ENCODE data around the gene TNFRSF21.

Gene TNFRSF21

DNA sequence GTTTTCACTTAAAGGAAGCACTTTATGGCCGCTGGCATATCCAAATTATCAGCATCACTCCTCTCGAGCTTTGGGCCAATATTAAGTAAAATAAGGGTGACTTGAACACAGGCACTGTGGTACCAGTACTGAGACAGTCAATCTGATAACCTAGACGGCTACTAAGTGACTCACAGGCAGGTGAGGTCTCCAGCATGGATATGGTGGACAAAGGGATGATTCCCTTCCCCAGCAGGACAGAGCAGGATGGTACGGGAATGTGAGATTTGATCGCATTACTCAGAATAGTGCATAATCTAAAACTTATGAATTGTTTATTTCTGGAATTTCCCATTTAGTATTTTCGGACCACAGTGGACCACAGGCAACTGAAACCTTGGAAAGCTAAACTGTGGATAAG lies 55.7 kb downstream of the TNFRSF21 start:
- no peak for DNase-seq (ENCODE audit: low read depth in 1 of 2, low spot score in 1 of 2)

DNA sequence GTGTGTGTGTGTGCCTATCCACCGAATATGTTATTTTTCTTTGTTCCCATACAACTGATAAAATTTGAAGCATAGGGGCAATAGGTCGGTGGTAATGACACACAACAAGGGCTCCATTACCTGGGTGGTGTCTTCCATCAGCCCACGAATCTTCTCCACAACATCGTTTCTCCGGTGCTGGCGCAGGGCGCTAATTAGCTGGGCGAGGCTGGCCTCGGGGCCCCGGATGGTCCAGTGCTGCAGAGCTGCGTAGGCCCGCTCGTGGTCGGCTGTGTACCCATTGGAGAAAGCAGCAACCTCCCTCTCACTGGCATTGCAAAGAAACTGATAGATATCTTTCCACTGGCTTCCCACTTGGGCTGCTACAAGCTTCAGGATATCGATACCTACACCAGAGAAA lies 56.6 kb downstream of the TNFRSF21 start:
- no peak for DNase-seq (ENCODE audit: low read depth in 1 of 2, low spot score in 1 of 2)

DNA sequence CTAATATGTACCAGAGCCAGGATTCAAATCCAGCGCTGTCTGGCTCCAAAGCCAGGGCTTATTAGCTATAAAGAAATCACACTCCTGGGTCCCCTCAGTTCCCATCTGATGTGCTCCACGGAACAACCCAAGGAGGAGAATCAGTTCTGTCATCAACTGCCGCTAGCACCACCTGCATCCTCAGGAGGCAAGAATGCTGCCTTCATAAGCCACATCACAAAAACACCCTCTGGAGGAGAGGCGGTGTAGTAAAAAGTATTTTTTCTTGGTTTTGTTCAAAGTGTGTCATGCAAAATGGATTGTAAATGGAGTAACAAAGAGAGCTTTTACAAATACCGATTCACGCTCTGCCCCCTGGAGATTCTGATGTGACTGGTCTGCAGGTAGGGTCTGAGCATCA lies 57.1 kb downstream of the TNFRSF21 start:
- DNase-seq (ENCODE audit: low read depth in 1 of 2, low spot score in 1 of 2), result no peak

DNA sequence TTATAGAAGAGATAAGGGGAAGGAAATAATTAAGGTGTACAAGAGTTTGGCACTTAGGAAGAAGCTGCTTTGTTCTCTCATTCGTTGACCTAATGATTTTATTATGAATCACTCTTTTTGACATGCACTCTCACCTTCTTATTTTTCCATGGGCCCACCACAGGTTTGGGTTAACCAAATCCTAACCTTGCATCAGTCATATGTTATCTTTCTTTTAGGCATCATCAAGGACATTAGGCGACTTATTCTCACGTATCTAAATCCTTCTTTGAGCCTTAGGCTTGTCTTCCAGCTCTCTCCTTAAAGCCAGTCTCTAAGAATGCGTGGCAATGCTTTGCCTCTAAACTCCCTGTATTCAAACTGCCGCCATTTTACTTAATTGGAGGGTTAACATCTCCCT lies 58.3 kb downstream of the TNFRSF21 start:
- DNase-seq (ENCODE audit: low read depth in 1 of 2, low spot score in 1 of 2), result no peak

DNA sequence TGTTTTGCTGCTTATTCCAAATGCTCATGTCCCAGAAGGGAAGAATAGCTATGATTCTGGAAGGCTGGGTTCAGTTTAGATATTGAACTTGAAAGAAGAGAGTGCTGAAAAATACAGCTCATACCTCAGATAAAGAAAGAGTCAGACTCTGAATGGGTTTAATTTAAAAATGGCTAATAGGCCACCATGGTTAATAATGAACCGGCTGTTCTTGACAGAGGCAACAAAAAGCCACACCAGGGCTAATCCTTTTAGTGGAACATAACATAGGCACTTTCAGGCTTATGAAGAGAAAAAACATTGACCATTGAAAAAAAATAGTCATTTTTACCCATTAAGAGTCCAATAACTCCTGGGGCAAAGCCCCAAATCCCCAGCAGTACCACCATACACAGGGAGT lies 59.4 kb downstream of the TNFRSF21 start:
- no peak for DNase-seq (ENCODE audit: low read depth in 1 of 2, low spot score in 1 of 2)

DNA sequence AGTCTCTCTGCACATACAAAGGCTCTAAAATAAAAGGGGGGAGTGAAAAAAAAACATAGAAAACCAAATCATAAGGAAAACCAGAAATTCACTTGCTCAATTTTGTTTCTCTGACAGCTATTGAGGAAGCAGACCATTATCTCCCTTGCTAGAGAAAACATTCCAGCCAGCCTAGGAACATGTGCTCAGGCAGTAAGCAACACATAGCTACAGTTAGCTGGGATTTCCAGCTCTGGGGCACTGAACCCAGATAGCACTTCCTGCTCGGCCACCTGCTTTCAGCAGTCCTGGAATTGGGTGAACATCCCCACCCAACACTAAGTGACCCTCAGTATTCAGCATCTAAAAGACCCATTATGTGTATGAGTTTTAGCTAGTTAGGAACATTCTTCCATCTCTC lies 61.3 kb downstream of the TNFRSF21 start:
- DNase-seq (ENCODE audit: low read depth in 1 of 2, low spot score in 1 of 2), result no peak

DNA sequence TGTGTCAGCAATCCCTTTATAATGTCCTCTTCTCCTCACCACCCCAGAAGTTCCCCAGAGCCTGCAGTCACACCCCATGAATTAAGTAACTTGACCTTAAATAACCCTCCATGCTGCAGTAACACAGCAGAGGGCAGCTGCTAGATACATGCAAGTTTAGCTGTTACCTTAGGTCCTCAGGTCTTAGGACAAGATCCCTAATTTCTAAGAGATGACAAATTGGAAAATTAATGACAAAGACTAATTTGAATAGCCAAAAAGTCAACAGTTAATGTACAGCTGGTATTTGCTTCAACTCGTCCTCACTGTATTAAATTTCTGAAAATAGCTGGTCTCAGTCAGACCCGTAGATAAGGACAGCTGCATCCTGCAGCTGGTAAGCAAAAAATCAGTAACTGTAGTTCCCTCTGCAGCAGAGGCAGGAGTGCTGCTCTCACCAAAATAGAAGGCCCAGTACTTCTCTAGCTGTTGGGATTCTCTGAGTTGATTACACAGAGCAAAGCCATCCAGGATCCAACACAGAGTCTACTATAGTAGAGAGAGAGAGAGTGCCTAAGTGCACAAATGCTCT lies 62.4 kb downstream of the TNFRSF21 start:
- DNase-seq (ENCODE audit: low read depth in 1 of 2, low spot score in 1 of 2), result no peak

DNA sequence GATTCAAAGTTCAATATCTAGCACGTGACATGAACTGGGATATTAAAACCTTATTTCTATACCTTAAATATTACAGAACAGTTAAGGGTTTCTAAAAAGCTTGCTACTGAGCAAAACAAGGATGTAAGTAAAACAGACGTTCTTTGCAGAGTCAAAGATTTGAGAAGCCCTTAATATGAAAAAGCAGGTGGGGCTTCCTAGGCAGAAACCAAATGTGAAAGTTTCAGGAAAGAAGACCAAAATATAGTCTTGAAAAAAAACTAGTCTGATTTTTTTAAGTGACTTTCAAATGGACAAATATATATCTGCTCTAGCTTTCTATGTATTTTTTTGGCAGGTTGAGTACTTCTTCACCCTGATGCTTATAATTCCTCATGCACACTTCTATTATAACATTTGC lies 63.2 kb downstream of the TNFRSF21 start:
- DNase-seq (ENCODE audit: low read depth in 1 of 2, low spot score in 1 of 2), result no peak

DNA sequence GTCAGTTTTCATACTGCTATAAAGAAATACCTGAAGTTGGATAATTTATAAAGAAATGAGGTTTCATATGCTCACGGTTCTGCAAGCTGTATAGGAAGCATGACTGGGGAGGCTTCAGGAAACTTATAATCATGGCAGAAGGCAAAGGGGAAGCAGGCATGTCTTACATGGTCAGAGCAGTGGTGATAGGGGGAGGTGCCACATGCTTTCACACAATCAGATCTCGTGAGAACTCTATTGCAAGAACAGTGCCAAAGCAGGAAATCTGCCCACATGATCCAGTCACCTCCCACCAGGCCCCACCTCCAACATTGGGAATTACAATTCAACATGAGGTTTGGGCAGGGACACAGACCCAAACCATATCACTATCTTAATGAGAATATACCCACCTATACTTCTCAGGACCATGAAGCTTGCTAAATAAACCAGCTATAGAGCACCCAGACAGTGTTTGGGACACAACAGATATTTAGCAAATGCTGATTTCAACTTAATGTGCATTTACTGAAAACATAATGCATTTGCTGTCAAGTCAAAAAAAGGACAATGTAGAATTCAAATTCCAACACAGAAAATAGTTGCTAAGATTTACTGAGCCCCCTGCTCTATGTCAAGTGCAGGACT lies 63.8 kb downstream of the TNFRSF21 start:
- DNase-seq (ENCODE audit: low read depth in 1 of 2, low spot score in 1 of 2), result no peak

DNA sequence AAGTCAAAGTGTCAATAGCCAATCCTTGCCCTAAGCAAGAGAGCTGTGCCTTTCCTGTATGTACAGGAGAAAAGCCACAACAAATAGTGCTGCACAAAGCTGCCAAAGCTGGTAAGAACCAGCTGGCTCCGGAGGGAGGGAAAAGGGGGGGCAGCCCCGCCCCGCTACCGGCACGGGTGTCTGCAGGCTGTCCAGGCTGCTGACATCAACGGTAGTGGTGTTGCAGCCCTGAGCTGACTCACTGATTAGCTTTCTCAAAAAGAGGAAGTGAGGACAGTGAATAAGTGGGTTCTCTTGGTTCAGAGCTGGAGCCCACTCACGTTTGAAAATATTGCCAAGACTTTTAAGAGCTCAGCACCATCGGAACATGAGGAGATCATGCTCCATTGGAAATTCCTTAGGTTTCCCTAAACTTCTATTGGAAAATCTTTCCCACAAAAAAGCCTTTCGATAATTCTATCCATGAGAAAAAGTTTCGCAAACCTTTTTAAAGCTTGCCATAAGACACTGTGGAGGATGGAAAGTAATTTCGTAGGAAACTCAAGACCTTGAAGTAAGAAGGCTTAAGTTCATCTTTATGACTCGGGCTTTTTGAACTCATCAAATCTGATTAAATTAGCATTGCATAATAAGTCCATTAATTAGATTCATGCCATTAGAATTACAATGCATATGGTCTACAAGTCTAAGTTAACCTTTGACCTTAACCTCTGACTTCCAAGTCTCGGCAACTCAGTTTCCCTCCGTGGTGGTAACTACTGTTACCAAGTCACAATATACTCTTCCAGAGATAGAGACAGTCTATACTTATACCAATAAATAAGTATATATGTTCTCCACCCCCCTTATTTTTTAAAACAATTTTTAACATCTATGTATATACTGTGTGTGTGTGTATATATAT lies 67.0 kb downstream of the TNFRSF21 start:
- peak; percentile 4 to 18 for DNase-seq (ENCODE audit: low read depth in 1 of 2, low spot score in 1 of 2)

DNA sequence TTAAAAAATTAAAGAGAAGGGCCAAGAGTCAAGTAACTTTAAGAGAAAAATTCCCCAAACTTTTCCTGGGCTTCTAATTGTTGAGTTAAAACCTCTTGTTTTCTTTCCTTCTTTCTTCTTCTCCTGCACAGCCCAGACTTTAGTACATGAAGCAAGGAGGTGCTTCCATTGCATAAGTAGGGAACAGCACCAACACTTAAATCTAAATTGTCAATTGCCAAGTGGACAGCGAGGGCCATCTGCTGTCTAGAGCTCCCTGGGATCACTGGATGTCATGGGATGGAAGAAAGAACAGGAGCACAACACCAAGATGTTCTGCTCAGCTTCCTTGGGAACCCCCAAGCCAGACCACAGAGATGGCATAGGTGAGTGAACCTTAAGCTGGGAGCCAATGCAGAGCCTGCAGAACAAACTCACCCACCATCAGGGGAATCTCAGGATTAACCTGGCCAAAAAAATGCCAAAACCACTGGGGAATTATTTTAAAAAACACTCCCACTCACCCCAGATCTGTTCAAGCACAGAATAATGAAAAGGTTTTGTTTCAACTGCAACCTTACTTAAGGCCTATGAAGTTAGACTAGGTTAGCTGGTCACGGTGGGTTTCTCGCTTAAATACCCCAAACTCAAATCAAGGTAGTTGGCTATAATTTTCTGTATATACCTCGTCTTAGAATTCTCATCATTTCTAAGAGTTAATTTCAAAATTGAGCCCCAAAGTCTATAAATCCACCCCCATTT lies 67.8 kb downstream of the TNFRSF21 start:
- DNase-seq (ENCODE audit: low read depth in 1 of 2, low spot score in 1 of 2), result no peak

DNA sequence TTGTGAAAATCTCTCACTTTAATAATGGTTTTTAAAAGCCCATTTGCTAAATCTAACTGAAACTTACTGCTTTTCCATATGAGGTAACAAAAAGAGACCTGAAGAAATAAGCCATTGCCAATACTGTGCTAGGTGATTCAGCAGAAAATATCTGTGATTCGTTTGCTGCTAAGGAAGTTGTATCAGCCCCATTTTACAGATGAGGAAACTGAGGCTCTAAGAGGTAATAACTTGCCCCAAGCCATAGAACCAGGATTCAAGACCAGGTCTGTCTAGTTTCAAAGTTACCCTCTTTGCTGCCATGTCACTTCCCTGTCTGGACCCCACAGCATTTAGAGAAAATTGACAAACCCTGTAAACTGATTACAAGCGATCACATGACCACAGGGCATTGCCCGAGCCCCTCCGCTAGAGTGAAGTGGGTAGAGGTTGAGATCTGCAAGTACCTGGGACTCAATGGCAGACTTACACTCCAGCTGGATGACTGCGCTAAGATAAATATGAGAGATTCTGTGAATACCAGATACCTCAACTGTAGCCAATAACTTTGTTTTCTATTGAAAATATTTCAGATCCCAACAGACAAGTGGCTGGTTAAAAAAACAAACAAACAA lies 69.3 kb downstream of the TNFRSF21 start:
- no peak for DNase-seq (ENCODE audit: low read depth in 1 of 2, low spot score in 1 of 2)

DNA sequence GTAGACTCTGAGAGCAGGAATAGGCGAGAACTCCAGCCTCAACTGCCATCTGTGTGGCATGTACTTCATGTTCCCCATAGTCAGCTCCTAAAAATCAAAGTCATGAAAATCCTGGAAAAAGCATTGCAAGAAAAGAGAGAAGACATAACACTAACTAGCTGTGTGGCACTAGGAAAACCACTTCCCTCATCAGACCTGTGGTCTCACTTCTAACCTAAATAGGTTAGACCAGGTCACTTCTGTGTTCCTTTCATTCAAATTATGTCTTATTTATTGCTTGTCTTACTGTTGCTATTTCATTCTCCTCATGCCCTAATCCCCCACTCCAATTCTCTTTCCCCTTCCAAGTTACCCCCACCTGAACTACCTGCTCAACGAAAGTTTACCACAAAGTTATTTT lies 70.2 kb downstream of the TNFRSF21 start:
- DNase-seq (ENCODE audit: low read depth in 1 of 2, low spot score in 1 of 2), result no peak

DNA sequence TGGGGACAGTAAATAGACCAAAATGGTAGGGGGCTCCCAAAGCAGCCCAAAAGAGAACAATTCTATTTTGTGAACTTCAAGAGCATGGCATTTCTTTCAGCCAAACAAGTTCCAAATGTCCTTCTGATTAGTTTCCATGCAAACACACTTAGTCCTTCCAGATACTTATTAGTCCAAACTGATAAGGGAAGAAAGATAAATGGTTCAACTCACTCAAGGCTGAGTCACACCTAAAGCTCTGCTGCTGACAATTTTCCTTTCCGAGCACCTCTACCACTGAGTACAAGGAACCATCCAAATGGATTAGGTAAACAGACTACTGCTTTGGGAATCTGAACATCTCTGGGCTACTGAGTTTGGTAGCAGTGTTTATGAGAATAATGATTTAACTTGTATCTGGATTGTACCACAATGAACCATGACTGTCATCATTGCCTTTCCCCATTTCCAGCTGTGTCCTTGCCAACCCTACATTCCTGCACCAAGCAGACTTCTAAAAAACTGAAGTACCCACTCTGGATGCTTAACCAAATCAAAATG lies 71.2 kb downstream of the TNFRSF21 start:
- no peak for DNase-seq (ENCODE audit: low read depth in 1 of 2, low spot score in 1 of 2)

DNA sequence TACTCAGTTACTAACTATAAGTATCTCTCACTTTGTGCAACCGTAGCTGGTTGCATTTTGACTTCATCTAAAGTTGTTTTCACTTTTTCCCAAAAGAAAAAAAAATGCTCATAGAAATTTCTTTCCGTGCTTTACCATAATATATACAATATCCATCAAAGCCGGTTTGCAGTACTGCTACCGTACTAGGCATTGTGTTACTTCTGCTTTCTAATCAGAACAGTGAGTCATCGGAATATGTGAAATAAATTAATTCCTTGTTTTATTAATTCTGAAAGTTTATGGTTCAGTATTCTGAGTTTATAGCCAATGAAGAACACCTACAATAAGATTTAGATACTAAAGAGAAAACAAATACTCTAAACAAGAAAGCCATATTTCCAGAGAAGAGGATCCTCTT lies 72.5 kb downstream of the TNFRSF21 start:
- no peak for DNase-seq (ENCODE audit: low read depth in 1 of 2, low spot score in 1 of 2)

DNA sequence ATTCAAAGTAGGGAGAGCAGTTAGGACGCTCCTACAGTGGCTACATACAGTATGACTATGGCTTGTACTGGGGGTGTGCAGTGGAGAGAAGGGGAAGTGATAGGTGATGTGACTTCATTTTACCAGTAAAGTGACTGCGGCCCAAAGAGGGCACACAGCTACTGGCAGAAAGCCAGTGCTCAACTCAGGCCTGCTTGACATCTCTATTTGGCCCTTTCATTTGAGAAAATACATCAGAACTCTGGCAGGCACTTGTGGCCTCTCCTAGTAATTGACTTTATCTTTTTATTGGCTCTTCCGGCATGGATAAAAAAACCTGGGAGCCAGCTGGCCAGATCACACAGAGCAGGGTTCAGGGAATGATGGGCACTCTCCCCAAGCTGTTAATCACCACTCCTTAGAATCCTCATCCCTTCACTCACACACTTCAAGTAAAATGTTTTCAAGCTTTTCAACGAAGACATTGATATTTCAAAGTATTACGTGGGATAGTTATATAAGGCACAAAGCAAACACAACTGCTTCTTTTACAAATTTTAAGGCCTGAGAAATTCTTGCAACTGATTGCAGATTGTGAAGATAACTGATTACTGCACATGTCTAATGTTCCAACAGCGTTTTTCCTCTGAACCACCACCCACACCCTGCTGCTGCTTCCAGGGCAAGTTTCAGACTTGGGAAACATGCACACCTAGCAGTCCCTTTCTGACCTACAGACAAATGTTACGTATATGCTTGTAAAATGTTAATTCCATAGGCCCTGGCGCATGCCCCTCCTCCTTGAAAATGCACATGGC lies 73.5 kb downstream of the TNFRSF21 start:
- DNase-seq (ENCODE audit: low read depth in 1 of 2, low spot score in 1 of 2), result no peak

DNA sequence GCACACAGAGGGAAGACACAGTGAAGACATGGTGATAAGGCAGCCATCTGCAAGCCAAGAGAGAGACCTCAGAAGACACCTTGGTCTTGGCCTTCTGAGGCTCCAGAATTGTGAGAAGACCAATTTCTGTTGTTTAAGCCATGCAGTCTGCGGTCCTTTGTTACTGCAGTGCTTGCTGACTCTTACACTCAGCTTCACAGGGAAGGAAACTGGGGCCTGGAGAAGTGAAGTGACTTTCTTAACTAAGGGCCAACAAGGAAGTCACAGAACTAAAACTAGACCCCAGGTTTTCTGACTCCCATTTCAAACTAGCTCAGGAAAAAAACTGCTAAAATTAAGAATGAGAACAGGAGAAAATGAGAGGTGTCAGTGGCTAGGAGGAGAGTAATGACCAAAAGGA lies 74.3 kb downstream of the TNFRSF21 start:
- no peak for DNase-seq (ENCODE audit: low read depth in 1 of 2, low spot score in 1 of 2)

DNA sequence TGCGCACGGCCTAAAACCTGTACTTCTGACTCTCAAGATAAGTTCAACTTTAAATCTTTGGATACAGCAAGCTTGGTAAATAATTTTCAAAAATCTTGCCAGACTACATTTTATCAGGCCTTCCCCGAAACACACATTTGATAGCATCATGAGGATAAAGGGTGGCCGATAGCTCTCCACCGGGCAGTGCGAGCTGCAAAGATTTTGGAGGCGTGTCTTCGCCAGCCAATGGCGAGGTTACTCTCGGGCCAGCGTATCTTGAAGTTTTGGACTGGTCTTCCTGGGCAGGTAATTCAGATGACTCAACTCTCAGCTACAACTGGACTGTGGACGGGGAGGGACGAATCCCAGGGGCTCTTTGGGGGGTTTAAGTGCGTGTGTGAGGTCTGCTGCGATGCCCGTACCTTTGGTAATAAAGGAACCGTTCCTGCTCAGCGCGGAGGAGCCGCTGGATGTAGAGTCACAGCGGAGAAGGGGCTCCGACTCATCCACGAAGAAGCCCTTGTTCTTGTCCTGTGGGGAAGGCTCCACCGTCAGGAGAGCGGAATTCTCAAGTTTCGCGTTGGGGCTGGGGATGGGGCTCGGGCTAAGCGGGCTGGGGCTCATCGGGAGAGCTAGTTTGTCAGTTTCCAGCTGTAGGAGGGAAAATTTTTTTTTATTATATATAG lies 75.3 kb downstream of the TNFRSF21 start:
- no peak for DNase-seq (ENCODE audit: low read depth in 1 of 2, low spot score in 1 of 2)

DNA sequence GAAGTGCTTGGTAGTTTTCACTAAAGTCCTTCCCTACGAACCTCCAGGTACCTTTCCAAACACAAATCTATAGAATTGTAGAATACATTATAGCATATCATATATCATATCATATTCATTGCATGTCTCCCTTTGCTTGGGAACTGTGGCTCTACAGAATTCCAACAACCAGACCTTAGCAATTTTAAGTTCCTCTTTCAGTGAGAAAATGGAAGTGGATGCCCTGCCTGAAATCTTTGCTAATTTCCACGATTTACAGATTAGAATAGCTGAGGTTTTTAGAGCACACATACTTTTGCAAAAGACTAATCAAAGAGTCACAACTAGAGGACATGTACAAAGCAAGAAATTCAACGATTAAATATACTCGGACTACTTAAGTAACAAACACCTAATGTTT lies 78.6 kb downstream of the TNFRSF21 start:
- DNase-seq (ENCODE audit: low read depth in 1 of 2, low spot score in 1 of 2), result no peak

DNA sequence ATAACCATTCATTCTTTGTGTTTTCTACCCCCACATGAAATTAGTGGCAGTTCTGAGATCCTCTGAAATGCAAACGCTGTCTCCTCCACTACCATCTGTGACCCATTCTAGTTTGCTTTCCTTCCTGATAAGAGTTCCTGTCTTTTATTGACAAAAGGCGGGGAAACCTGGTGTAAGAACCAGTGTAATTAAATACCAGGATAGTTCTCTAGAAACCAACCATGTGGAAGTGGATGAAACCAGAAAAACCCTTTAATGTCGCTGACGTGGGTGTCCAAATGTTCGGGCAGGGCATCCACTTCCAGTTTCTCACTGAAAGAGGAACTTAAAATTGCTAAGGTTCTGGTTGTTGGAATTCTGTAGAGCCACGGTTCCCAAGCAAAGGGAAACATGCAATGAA lies 79.1 kb downstream of the TNFRSF21 start:
- DNase-seq (ENCODE audit: low read depth in 1 of 2, low spot score in 1 of 2), result no peak

Data from stimulated activated CD4-positive, alpha-beta T cell treated with anti-CD3 and anti-CD28 coated beads, Interleukin-15, amount 100 ng/mL, for 1 hour (primary cell).